ENCODE measurements around the gene TBX21.

DNA sequence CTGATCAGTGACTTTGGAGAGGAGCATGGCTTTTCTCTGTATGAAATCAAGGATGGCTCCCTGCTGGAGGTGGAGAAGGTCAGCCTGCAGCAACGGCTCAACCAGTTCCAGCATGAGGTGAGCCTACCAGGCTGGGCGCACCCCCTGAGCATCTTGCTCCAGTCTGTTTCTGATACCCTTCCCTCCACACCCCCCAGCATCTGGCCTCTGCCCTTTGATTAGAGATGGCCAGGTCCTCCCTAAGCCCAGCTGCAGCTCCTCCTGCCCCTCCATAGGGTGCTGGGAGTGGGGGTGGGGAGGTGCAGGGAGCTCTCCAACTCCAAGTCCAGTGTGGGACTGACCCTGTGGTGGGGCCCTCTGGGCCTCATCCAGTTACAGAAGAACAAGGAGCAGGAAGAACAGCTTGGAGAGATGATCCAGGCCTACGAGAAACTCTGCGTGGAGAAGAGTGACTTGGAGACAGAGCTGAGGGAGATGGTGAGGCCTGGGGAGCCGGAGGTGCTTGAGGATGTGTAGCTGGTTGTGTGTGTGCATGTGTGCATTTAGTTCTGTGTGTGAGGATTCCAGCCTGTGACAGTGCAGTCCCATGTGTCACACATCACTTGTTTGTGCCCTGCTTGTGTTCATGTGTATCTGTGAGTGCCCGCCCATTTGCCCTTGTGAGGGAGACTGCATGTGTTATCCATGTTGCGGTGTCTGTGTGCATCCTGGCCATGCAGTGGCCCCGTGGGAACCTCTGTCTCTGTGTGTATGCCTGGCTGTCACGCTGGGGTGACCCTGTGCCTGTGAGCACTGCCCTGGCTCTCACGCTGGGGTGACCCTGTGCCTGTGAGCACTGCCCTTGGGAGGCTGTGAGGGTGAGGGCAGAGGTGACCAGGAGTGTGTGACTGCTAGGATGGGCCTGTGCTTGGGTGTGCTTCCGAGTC is 36.1 kb upstream of the TBX21 start:
- TF ChIP-seq ZNF175 (tag by site-specific recombination; IDR thresholded peaks at IDR 0.05): no peak
- TF ChIP-seq, protein P1, sequence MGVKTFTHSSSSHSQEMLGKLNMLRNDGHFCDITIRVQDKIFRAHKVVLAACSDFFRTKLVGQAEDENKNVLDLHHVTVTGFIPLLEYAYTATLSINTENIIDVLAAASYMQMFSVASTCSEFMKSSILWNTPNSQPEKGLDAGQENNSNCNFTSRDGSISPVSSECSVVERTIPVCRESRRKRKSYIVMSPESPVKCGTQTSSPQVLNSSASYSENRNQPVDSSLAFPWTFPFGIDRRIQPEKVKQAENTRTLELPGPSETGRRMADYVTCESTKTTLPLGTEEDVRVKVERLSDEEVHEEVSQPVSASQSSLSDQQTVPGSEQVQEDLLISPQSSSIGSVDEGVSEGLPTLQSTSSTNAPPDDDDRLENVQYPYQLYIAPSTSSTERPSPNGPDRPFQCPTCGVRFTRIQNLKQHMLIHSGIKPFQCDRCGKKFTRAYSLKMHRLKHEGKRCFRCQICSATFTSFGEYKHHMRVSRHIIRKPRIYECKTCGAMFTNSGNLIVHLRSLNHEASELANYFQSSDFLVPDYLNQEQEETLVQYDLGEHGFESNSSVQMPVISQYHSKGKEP (tag by site-specific recombination; IDR thresholded peaks at IDR 0.05): no peak
- no peak for TF ChIP-seq ZBTB8A (tag by site-specific recombination; IDR thresholded peaks at IDR 0.05)
- TF ChIP-seq, protein P2, sequence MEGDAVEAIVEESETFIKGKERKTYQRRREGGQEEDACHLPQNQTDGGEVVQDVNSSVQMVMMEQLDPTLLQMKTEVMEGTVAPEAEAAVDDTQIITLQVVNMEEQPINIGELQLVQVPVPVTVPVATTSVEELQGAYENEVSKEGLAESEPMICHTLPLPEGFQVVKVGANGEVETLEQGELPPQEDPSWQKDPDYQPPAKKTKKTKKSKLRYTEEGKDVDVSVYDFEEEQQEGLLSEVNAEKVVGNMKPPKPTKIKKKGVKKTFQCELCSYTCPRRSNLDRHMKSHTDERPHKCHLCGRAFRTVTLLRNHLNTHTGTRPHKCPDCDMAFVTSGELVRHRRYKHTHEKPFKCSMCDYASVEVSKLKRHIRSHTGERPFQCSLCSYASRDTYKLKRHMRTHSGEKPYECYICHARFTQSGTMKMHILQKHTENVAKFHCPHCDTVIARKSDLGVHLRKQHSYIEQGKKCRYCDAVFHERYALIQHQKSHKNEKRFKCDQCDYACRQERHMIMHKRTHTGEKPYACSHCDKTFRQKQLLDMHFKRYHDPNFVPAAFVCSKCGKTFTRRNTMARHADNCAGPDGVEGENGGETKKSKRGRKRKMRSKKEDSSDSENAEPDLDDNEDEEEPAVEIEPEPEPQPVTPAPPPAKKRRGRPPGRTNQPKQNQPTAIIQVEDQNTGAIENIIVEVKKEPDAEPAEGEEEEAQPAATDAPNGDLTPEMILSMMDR (tag by site-specific recombination; IDR thresholded peaks at IDR 0.05): no peak
- TF ChIP-seq, protein P3, sequence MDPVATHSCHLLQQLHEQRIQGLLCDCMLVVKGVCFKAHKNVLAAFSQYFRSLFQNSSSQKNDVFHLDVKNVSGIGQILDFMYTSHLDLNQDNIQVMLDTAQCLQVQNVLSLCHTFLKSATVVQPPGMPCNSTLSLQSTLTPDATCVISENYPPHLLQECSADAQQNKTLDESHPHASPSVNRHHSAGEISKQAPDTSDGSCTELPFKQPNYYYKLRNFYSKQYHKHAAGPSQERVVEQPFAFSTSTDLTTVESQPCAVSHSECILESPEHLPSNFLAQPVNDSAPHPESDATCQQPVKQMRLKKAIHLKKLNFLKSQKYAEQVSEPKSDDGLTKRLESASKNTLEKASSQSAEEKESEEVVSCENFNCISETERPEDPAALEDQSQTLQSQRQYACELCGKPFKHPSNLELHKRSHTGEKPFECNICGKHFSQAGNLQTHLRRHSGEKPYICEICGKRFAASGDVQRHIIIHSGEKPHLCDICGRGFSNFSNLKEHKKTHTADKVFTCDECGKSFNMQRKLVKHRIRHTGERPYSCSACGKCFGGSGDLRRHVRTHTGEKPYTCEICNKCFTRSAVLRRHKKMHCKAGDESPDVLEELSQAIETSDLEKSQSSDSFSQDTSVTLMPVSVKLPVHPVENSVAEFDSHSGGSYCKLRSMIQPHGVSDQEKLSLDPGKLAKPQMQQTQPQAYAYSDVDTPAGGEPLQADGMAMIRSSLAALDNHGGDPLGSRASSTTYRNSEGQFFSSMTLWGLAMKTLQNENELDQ (tag by site-specific recombination; IDR thresholded peaks at IDR 0.05; ENCODE audit: low read depth): no peak
- TF ChIP-seq, protein P4, sequence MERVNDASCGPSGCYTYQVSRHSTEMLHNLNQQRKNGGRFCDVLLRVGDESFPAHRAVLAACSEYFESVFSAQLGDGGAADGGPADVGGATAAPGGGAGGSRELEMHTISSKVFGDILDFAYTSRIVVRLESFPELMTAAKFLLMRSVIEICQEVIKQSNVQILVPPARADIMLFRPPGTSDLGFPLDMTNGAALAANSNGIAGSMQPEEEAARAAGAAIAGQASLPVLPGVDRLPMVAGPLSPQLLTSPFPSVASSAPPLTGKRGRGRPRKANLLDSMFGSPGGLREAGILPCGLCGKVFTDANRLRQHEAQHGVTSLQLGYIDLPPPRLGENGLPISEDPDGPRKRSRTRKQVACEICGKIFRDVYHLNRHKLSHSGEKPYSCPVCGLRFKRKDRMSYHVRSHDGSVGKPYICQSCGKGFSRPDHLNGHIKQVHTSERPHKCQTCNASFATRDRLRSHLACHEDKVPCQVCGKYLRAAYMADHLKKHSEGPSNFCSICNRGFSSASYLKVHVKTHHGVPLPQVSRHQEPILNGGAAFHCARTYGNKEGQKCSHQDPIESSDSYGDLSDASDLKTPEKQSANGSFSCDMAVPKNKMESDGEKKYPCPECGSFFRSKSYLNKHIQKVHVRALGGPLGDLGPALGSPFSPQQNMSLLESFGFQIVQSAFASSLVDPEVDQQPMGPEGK (tag by site-specific recombination; IDR thresholded peaks at IDR 0.05): 0 out of 2 replicates have a peak, but pooled peaks have one; percentile 22
- TF ChIP-seq ZNF571 (tag by site-specific recombination; IDR thresholded peaks at IDR 0.05): no peak
- no peak for TF ChIP-seq KLF10 (tag by site-specific recombination; IDR thresholded peaks at IDR 0.05)
- no peak for TF ChIP-seq ZNF596 (tag by site-specific recombination; IDR thresholded peaks at IDR 0.05)
- TF ChIP-seq, protein P5, sequence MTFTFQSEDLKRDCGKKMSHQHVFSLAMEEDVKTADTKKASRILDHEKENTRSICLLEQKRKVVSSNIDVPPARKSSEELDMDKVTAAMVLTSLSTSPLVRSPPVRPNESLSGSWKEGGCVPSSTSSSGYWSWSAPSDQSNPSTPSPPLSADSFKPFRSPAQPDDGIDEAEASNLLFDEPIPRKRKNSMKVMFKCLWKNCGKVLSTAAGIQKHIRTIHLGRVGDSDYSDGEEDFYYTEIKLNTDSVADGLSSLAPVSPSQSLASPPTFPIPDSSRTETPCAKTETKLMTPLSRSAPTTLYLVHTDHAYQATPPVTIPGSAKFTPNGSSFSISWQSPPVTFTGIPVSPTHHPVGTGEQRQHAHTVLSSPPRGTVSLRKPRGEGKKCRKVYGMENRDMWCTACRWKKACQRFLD (tag by site-specific recombination; IDR thresholded peaks at IDR 0.05): no peak
- TF ChIP-seq, protein P6, sequence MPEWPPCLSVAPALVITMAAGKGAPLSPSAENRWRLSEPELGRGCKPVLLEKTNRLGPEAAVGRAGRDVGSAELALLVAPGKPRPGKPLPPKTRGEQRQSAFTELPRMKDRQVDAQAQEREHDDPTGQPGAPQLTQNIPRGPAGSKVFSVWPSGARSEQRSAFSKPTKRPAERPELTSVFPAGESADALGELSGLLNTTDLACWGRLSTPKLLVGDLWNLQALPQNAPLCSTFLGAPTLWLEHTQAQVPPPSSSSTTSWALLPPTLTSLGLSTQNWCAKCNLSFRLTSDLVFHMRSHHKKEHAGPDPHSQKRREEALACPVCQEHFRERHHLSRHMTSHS (tag by site-specific recombination; IDR thresholded peaks at IDR 0.05): no peak
- no peak for TF ChIP-seq ZNF785 (tag by site-specific recombination; IDR thresholded peaks at IDR 0.05)
- TF ChIP-seq ZNF114 (tag by site-specific recombination; IDR thresholded peaks at IDR 0.05): no peak
- TF ChIP-seq ZNF423 (tag by site-specific recombination; IDR thresholded peaks at IDR 0.05): no peak

Data from HEK293 (cell line).